Thymus (tissue), 11 donors: ENCODE measurements around the gene SHANK3. TPM values are rescaled to one million over a fixed set of nuclear protein-coding genes. Genes with fewer than 3 reads are reported as not detected.

Source experiments
- DNase-seq, 9 donors: peaks; one replicate each; pipeline ENCODE4 v3.0.0-alpha.2; 2013; ENCODE audit warnings: low spot score in 9 of 9, low read depth in 6 of 9, missing footprints in 1 of 9
- H3K27ac ChIP-seq, 2 donors: one replicate each; pipeline ENCODE4 v1.5.1; 2013; ENCODE audit warnings: control low read depth in 1 of 2, low read depth in 1 of 2, low read length in 1 of 2, mild to moderate bottlenecking in 1 of 2, moderate library complexity in 1 of 2
- H3K27me3 ChIP-seq, 2 donors: one replicate each; pipeline ENCODE4 v1.5.1; 2013; ENCODE audit warnings: low read length in 1 of 2; ENCODE audit not compliant: control insufficient read depth in 2 of 2, insufficient read depth in 1 of 2
- H3K36me3 ChIP-seq, 2 donors: one replicate each; pipeline ENCODE4 v1.5.1; 2013; ENCODE audit warnings: low read length in 1 of 2, mild to moderate bottlenecking in 1 of 2, moderate library complexity in 1 of 2; ENCODE audit not compliant: control insufficient read depth in 2 of 2, insufficient read depth in 2 of 2
- H3K4me1 ChIP-seq, 2 donors: one replicate each; pipeline ENCODE4 v1.5.1; 2013; ENCODE audit warnings: low read length in 2 of 2; ENCODE audit not compliant: control insufficient read depth in 2 of 2, insufficient read depth in 2 of 2
- H3K4me3 ChIP-seq, 2 donors: one replicate each; pipeline ENCODE4 v1.5.1; 2013; ENCODE audit warnings: low read length in 2 of 2, control low read depth in 1 of 2, mild to moderate bottlenecking in 1 of 2
- H3K9me3 ChIP-seq, 2 donors: one replicate each; pipeline ENCODE4 v1.5.1; 2013; ENCODE audit warnings: low read length in 1 of 2, mild to moderate bottlenecking in 1 of 2; ENCODE audit not compliant: control insufficient read depth in 2 of 2, insufficient read depth in 1 of 2
- WGBS: extraction: QIAGEN DNeasy Blood & Tissue Kit; methylation state at CpG from one replicate; pipeline ENCODE4 v1.1.7; 2013; 5-methylcytosine and 5-hydroxymethylcytosine counted together
- polyA plus RNA-seq: library from polyadenylated mRNA; stranded (reverse); fragments of 200-250 nt; gene quantifications from one replicate; pipeline ENCODE4 v1.2.3, GENCODE V29; 2013
- total RNA-seq: library from RNA; stranded (reverse); fragments of 120-200 nt; gene quantifications from one replicate; pipeline ENCODE4 v1.2.4, GENCODE V29; 2013
- donor health status: healthy.

SHANK3 gene
- total and polyA plus RNA-seq, 2 donors = 0.61 to 8.6 TPM

GRCh38 chr22:50694766-50695420, 22.3 kb downstream of the SHANK3 start:
- Histone ChIP-seq H3K27me3 (no peaks in the 10 kb centered on the region), H3K9me3 (no peaks in the 10 kb centered on the region), H3K4me3 (no peak overlapping the region), H3K4me1 (no peaks in the 10 kb centered on the region), H3K36me3 (no peaks in the 10 kb centered on the region), H3K27ac (no peak overlapping the region)
- WGBS = 96% methylated on average over 18 of the region's 18 CpGs
- DNase-seq = no peak

- Histone ChIP-seq H3K27ac (peak overlapping the region in 1 of 2 donors; percentile 6), H3K4me3 (no peak overlapping the region), H3K36me3 (no peaks in the 10 kb centered on the region)
These were observed 23.0 kb downstream of the SHANK3 start for GRCh38 chr22:50695421-50696250.

DNA sequence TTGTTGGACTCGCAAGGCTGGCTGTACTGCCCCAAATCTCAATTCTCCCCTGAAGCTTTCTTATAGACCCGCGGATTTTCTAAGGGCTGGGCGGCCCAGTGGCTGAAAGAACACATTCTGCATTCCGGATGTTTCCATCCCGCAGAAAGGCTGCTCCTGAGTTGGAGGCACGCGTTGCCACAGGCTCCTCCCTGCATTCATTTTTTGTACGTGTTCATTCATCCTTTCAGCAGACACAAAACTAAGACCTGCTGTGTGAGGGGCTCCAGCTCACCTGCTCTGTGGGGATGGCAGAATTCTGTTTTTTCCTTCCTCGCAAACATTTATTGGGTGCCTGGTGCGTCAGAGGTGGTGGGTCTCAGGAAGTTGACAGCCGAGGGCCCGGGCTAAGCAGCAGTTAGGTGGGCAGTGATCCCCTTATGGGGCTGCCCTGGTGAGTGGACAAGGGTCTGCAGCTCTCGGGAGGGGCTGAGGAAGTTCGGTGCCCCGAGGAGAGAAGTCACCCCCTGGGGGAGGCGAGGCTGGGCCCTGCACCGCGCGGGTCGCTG, 23.7 kb downstream of the SHANK3 start:
- H3K4me1 ChIP-seq = no peaks in the 10 kb centered on the region
- H3K36me3 ChIP-seq = no peaks in the 10 kb centered on the region
- WGBS = 92% methylated on average over 21 of the region's 21 CpGs
- H3K4me3 ChIP-seq = no peak overlapping the region
- no peak overlapping the region for H3K27ac ChIP-seq
- H3K9me3 ChIP-seq = no peaks in the 10 kb centered on the region
- no peaks in the 10 kb centered on the region for H3K27me3 ChIP-seq
- DNase-seq = no peak

More at GRCh38 chr22:50695421-50696250, 23.0 kb downstream of the SHANK3 start:
- Histone ChIP-seq H3K27me3 (no peaks in the 10 kb centered on the region), H3K9me3 (no peaks in the 10 kb centered on the region), H3K4me1 (no peaks in the 10 kb centered on the region)
- WGBS = 96% methylated on average over 18 of the region's 18 CpGs
- no peak for DNase-seq

- no peaks in the 10 kb centered on the region for H3K9me3 ChIP-seq
- 91% methylated on average over 57 of the region's 58 CpGs for WGBS
- H3K4me3 ChIP-seq = no peak overlapping the region
- DNase-seq = no peak
- no peaks in the 10 kb centered on the region for H3K27me3 ChIP-seq
- H3K27ac ChIP-seq = no peak overlapping the region
- peaks cover 0 to under 1% of the 10 kb centered on the region in 2 donors for H3K4me1 ChIP-seq
- H3K36me3 ChIP-seq = no peaks in the 10 kb centered on the region
These were observed 24.4 kb downstream of the SHANK3 start for GRCh38 chr22:50696799-50697561.

GRCh38 chr22:50697667-50698506, 25.3 kb downstream of the SHANK3 start:
- DNase-seq = no peak
- Histone ChIP-seq H3K36me3 (no peaks in the 10 kb centered on the region), H3K4me3 (peak overlapping the region in 1 of 2 donors; percentile 20), H3K27me3 (no peaks in the 10 kb centered on the region), H3K4me1 (peaks cover 6 to 10% of the 10 kb centered on the region in 2 donors), H3K27ac (no peak overlapping the region), H3K9me3 (no peaks in the 10 kb centered on the region)
- 94% methylated on average over 54 of the region's 54 CpGs for WGBS

GRCh38 chr22:50698546-50698945, 25.9 kb downstream of the SHANK3 start:
- H3K4me3 ChIP-seq = no peak overlapping the region
- peaks cover 6 to 12% of the 10 kb centered on the region in 2 donors for H3K4me1 ChIP-seq
- H3K27ac ChIP-seq = no peak overlapping the region
- no peaks in the 10 kb centered on the region for H3K27me3 ChIP-seq
- WGBS = 94% methylated on average over 12 of the region's 12 CpGs
- DNase-seq = no peak
- no peaks in the 10 kb centered on the region for H3K36me3 ChIP-seq
- H3K9me3 ChIP-seq = no peaks in the 10 kb centered on the region

GRCh38 chr22:50699001-50699755, 26.6 kb downstream of the SHANK3 start:
- DNase-seq = no peak
- WGBS = 94% methylated on average over 15 of the region's 15 CpGs
- no peak overlapping the region for H3K4me3 ChIP-seq
- H3K27ac ChIP-seq = no peak overlapping the region
- H3K4me1 ChIP-seq = peaks cover 6 to 12% of the 10 kb centered on the region in 2 donors
- no peaks in the 10 kb centered on the region for H3K36me3 ChIP-seq
- H3K9me3 ChIP-seq = no peaks in the 10 kb centered on the region
- no peaks in the 10 kb centered on the region for H3K27me3 ChIP-seq
